Upper lobe of left lung (tissue), 6 donors: Measurements from ENCODE around the gene ATP6V0C. TPM values are rescaled to one million over a fixed set of nuclear protein-coding genes. Genes with fewer than 3 reads are reported as not detected.
"Not testable (repeated sequence)": the region's sequence is repeated elsewhere in the genome, so short reads cannot be mapped to it uniquely, and the experiment has no call there.

Experiments used
- ATAC-seq, 2 donors: fragments of 200-7000 bp; cut with Tn5 transposase; one replicate each; pipeline ENCODE4 v1.9.1; 2022; ENCODE audit warnings: mild to moderate bottlenecking in 2 of 2, moderate library complexity in 2 of 2; ENCODE audit not compliant: low FRiP score in 2 of 2
- DNase-seq, 2 donors: peaks; one replicate each; pipeline ENCODE4 v3.0.0-alpha.2; 2019 to 2020
- H3K27ac ChIP-seq, 4 donors: fragments of 200-600 bp; sonication (generic); one replicate each; pipeline ENCODE4 v1.5.1; 2016 to 2019
- H3K27me3 ChIP-seq, 4 donors: fragments of 200-600 bp; sonication (generic); one replicate each; pipeline ENCODE4 v1.5.1; 2017 to 2019
- H3K36me3 ChIP-seq, 4 donors: fragments of 200-600 bp; sonication (generic); one replicate each; pipeline ENCODE4 v1.5.1; 2016 to 2019
- H3K4me1 ChIP-seq, 4 donors: fragments of 200-600 bp; sonication (generic); one replicate each; pipeline ENCODE4 v1.5.1; 2018 to 2019
- H3K4me3 ChIP-seq, 4 donors: fragments of 200-600 bp; sonication (generic); one replicate each; pipeline ENCODE4 v1.5.1; 2017 to 2019; ENCODE audit warnings: mild to moderate bottlenecking in 2 of 4, moderate library complexity in 1 of 4
- H3K9me3 ChIP-seq, 4 donors: fragments of 200-600 bp; sonication (generic); one replicate each; pipeline ENCODE4 v1.5.1; 2018 to 2019
- EP300 ChIP-seq, 4 donors: sonication (generic); formaldehyde crosslinking; IDR thresholded peaks; one replicate each; pipeline ENCODE4 v1.5.1; 2017; ENCODE audit warnings: antibody characterized with exemption in 4 of 4, control low read depth in 2 of 4
- POLR2A ChIP-seq, 4 donors: fragments of 450-650 bp; IDR thresholded peaks; one replicate each; pipeline ENCODE4 v1.5.1; 2016 to 2017; ENCODE audit warnings: antibody characterized with exemption in 4 of 4, mild to moderate bottlenecking in 2 of 4
- POLR2AphosphoS5 ChIP-seq, 2 donors: sonication (generic); formaldehyde crosslinking; IDR thresholded peaks; one replicate each; pipeline ENCODE4 v1.5.1; 2017; ENCODE audit warnings: antibody characterized with exemption in 2 of 2
- WGBS, 2 donors: methylation state at CpG; one replicate each; pipeline ENCODE4 v1.1.5; 2017 to 2018; 5-methylcytosine and 5-hydroxymethylcytosine counted together
- total RNA-seq, 6 donors: library from RNA; depleted of rRNA in 4 of 6; stranded (reverse); fragments of >200 nt in 4 of 6; gene quantifications; one replicate each; pipeline versions ENCODE4 v1.1.0 to v1.2.1, GENCODE V29; 2016 to 2021
- TF ChIP-seq, protein P1 (sequence below), 6 experiments: fragments of 450-650 bp in 4 of 6; fragments of 200-600 bp in 2 of 6; sonication (generic) in 2 of 6; IDR thresholded peaks; one replicate each; pipeline ENCODE4 v1.5.1; 2016 to 2019; ENCODE audit warnings: antibody characterized with exemption in 6 of 6
- donor health status: DM: no; HTN: no; CAD: no; lungs with moderate emphysema.
- donor health status: DM: no; HTN: yes; CAD: no; lungs with severe emphysema.

ATP6V0C gene
- total RNA-seq, 6 donors from 2014 or later: 84.9 to 332 (median 164) TPM

DNA sequence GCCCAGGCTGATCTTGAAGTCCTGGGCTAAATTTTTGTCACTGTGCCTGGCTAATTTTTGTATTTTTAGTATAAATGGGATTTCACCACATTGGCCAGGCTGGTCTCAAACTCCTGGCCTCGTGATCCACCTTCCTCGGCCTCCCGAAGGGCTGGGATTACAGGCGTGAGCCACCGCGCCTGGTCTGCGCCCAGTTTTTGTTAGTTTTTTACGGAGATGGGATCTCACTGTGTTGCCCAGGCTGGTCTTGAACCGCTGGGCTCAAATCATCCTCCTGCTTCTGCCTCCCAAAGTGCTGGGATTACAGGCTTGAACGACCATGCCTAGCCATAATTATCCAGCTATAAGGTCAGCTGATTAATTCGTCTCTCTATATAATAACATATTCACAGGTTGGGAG, 20.2 kb downstream of the ATP6V0C start:
- H3K27ac ChIP-seq: peak overlapping the region in 1 of 4 donors; percentile 4
- no peaks in the 10 kb centered on the region for H3K27me3 ChIP-seq
- no peaks in the 10 kb centered on the region for H3K9me3 ChIP-seq
- H3K4me1 ChIP-seq: peaks cover 23 to 50% (median 26%) of the 10 kb centered on the region in 4 donors
- TF ChIP-seq POLR2A (IDR thresholded peaks at IDR 0.05) (no peak), POLR2AphosphoS5 (IDR thresholded peaks at IDR 0.05) (no peak), EP300 (IDR thresholded peaks at IDR 0.05) (no peak)
- TF ChIP-seq, protein P1, sequence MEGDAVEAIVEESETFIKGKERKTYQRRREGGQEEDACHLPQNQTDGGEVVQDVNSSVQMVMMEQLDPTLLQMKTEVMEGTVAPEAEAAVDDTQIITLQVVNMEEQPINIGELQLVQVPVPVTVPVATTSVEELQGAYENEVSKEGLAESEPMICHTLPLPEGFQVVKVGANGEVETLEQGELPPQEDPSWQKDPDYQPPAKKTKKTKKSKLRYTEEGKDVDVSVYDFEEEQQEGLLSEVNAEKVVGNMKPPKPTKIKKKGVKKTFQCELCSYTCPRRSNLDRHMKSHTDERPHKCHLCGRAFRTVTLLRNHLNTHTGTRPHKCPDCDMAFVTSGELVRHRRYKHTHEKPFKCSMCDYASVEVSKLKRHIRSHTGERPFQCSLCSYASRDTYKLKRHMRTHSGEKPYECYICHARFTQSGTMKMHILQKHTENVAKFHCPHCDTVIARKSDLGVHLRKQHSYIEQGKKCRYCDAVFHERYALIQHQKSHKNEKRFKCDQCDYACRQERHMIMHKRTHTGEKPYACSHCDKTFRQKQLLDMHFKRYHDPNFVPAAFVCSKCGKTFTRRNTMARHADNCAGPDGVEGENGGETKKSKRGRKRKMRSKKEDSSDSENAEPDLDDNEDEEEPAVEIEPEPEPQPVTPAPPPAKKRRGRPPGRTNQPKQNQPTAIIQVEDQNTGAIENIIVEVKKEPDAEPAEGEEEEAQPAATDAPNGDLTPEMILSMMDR (IDR thresholded peaks at IDR 0.05): no peak
- peaks cover 5 to 14% (median 10%) of the 10 kb centered on the region in 4 donors for H3K36me3 ChIP-seq
- DNase-seq: peak in 1 of 2 donors; percentile 24
- WGBS, 2 donors: 86 to 87% methylated on average over 11 of the region's 11 CpGs
- ATAC-seq: no peak
- no peak overlapping the region for H3K4me3 ChIP-seq

DNA sequence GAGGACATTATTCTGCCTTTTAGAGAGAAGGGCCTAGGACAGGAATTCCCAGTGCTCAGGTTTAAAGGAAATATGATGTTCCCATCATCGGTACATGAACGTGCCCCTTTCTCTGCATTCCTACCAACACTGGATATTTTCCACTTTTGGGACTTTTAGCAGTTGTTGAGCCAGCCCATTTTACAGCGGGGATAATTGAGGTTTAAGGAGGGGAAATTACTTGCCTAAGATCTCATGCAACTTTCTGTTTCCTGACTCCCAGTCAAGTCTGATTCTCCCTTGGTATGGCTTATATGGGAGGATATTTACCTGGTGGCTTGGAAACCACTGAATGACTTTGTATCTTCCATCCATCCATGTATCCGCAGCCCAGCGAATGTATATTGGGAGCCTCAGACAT, 20.6 kb downstream of the ATP6V0C start:
- not testable (repeated sequence) for DNase-seq, H3K9me3 ChIP-seq, H3K27me3 ChIP-seq, H3K36me3 ChIP-seq, H3K27ac ChIP-seq, ATAC-seq, H3K4me3 ChIP-seq
- peaks cover 27 to 54% (median 30%) of the 10 kb centered on the region in 4 donors for H3K4me1 ChIP-seq
- 83 to 91% methylated on average over 5 of the region's 5 CpGs for WGBS, 2 donors

- ATAC-seq: peak in 1 of 2 donors; percentile 4
- Histone ChIP-seq H3K4me3 (no peak overlapping the region), H3K4me1 (peaks cover 38 to 65% (median 42%) of the 10 kb centered on the region in 4 donors), H3K27ac (peak overlapping the region; percentile 41 to 94 (median 67)), H3K36me3 (no peaks in the 10 kb centered on the region), H3K27me3 (no peaks in the 10 kb centered on the region), H3K9me3 (no peaks in the 10 kb centered on the region)
- no peak for DNase-seq
- WGBS, 2 donors: 73 to 78% methylated on average over 9 of the region's 9 CpGs
- TF ChIP-seq POLR2A (IDR thresholded peaks at IDR 0.05): peak in 1 of 4 donors; percentile 39
- TF ChIP-seq, protein P1 (IDR thresholded peaks at IDR 0.05): no peak
- TF ChIP-seq POLR2AphosphoS5 (IDR thresholded peaks at IDR 0.05): peak in 1 of 2 donors; percentile 3
- no peak for TF ChIP-seq EP300 (IDR thresholded peaks at IDR 0.05)
Measured at GRCh38 chr16:2535625-2536013, 21.9 kb downstream of the ATP6V0C start.

GRCh38 chr16:2537451-2538379, 24.0 kb downstream of the ATP6V0C start, which contains the start of gene PDPK1:
PDPK1 (plus strand) TSS chr16:2538021; CDS start chr16:2538113, 92 bp downstream.
- Histone ChIP-seq H3K4me1 (peaks cover 37 to 57% (median 40%) of the 10 kb centered on the region in 4 donors), H3K4me3 (peak within 1 kb of the TSS; percentile 65 to 95 (median 74)), H3K27ac (peak within 1 kb of the TSS; percentile 87 to 94 (median 92)), H3K9me3 (no peaks in the 10 kb centered on the region), H3K27me3 (no peaks in the 10 kb centered on the region), H3K36me3 (no peaks in the 10 kb centered on the region)
- TF ChIP-seq EP300 (IDR thresholded peaks at IDR 0.05): no peak
- TF ChIP-seq, protein P1 (IDR thresholded peaks at IDR 0.05): peak in 4 of 6 experiments; percentile 20 to 37 (median 28)
- TF ChIP-seq POLR2A (IDR thresholded peaks at IDR 0.05): peak in 3 of 4 donors; percentile 17 to 62 (median 20)
- peak; percentile 42 to 62 for TF ChIP-seq POLR2AphosphoS5 (IDR thresholded peaks at IDR 0.05)
- ATAC-seq (peak; percentile 92 to 95), DNase-seq (peak; percentile 95 to 98)
- WGBS, 2 donors: 0 to 1% methylated on average over 7 to 21 of the region's 126 CpGs

- not testable (repeated sequence) for DNase-seq, ATAC-seq, H3K9me3 ChIP-seq, H3K36me3 ChIP-seq, H3K27me3 ChIP-seq
- Histone ChIP-seq H3K4me3 (peak overlapping the region in 2 of 4 donors; percentile 65 to 81), H3K27ac (peak overlapping the region in 1 of 4 donors; percentile 94), H3K4me1 (peaks cover 36 to 46% (median 38%) of the 10 kb centered on the region in 4 donors)
- WGBS, 2 donors: 83 to 84% methylated on average over 24 of the region's 24 CpGs
Measured at GRCh38 chr16:2539192-2539844, 25.6 kb downstream of the ATP6V0C start.
